HCT116 (cell line): ENCODE measurements around the gene DEXI.

Experiments used
- POLR2AphosphoS5 ChIP-seq: IDR thresholded peaks from 2 replicates; pipeline ENCODE4 v1.6.1; 2011; ENCODE audit warnings: mild to moderate bottlenecking, low read depth, low read length, moderate library complexity
- TF ChIP-seq, protein P1 (sequence below), 3 experiments: fragments of 200-600 bp in 1 of 3; sonication (generic) in 1 of 3; IDR thresholded peaks in 2 of 3; conservative IDR thresholded peaks in 1 of 3; 2 replicates each; pipeline ENCODE4 v1.5.1; 2012 to 2017; ENCODE audit warnings: low read depth in 2 of 3, low read length in 2 of 3, antibody characterized with exemption in 1 of 3, borderline replicate concordance in 1 of 3, control low read depth in 1 of 3, mild to moderate bottlenecking in 1 of 3, mixed read lengths in 1 of 3, mixed run types in 1 of 3, moderate library complexity in 1 of 3; ENCODE audit not compliant: insufficient read depth in 1 of 3

DNA sequence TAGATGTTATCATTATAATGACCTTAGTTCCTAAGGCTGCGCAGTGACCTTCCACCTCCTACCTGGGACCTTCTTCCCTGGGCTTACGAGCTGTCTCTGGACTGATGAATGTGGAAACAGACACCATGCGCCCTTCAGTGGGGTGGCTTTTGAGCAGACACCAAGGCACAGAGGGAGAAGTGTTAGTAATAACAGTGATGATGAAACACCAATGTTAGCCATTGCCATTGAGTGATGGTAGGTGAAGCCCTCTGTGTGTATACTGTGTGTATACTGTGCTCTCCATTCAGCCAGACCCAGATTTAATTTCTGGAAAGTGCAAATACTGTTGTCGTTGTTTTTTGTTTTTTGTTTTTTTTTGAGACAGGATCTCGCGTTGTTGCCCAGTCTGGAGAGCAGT is 46.6 kb upstream of the DEXI start:
- no peak for TF ChIP-seq POLR2AphosphoS5
- TF ChIP-seq, protein P1, sequence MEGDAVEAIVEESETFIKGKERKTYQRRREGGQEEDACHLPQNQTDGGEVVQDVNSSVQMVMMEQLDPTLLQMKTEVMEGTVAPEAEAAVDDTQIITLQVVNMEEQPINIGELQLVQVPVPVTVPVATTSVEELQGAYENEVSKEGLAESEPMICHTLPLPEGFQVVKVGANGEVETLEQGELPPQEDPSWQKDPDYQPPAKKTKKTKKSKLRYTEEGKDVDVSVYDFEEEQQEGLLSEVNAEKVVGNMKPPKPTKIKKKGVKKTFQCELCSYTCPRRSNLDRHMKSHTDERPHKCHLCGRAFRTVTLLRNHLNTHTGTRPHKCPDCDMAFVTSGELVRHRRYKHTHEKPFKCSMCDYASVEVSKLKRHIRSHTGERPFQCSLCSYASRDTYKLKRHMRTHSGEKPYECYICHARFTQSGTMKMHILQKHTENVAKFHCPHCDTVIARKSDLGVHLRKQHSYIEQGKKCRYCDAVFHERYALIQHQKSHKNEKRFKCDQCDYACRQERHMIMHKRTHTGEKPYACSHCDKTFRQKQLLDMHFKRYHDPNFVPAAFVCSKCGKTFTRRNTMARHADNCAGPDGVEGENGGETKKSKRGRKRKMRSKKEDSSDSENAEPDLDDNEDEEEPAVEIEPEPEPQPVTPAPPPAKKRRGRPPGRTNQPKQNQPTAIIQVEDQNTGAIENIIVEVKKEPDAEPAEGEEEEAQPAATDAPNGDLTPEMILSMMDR (IDR thresholded peaks at IDR 0.05 in 2 of 3, conservative IDR thresholded peaks at IDR 0.05 in 1 of 3; ENCODE audit: borderline replicate concordance in 1 of 3, insufficient read depth in 1 of 3, low read depth in 2 of 3, low read length in 2 of 3), result no peak
